ENCODE results near the gene CLK4.
A peak's percentile ranks its signal among the peaks of the same experiment; 100 is the strongest.

The CLK4 gene

GRCh38 chr5:178637356-178638074 lies 10.7 kb upstream of the CLK4 start:
- no peak for DNase-seq (ENCODE audit: low read depth in 2 of 2)

DNA sequence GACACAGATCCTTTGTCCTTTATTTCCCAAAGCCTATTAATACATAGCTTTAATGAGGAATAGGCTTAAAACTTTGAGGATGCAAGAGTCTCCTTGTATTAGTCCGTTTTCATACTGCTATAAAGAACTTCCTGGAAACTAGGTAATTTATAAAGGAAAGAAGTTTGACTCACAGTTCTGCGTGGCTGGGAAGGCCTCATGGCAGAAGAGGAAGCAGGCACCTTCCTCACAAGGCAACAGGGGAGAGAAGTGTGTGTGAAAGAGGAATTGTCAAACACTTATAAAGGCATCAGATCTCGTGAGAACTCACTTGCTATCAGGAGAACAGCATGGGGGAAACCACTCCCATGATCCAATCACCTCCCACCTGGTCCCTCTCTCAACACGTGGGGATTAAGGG lies 5.4 kb upstream of the CLK4 start:
- DNase-seq (ENCODE audit: low read depth in 2 of 2) = no peak

- no peak for DNase-seq (ENCODE audit: low read depth in 2 of 2)
Observed at GRCh38 chr5:178630951-178631350, 4.1 kb upstream of the CLK4 start.

GRCh38 chr5:178630475-178630930 lies 3.7 kb upstream of the CLK4 start:
- DNase-seq (ENCODE audit: low read depth in 2 of 2) = no peak

DNA sequence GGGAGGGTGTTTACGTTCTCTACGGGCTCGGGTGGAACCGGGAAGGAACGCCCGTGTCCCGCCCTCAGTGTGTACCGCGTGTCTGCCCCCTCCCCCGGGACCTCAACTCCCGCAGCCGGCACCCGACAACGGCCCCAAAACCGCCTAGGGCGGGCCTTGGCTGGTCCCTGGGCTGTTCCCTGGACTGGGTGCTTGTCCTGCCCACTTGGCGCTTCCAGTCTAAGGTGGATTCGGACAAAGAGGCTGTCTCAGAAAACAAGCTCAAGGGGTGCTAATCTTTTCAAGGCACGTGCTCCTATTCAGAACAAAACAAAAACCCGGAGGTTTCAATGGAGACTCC lies 379 bp upstream of the CLK4 start:
- DNase-seq (ENCODE audit: low read depth in 2 of 2) = no peak

DNA sequence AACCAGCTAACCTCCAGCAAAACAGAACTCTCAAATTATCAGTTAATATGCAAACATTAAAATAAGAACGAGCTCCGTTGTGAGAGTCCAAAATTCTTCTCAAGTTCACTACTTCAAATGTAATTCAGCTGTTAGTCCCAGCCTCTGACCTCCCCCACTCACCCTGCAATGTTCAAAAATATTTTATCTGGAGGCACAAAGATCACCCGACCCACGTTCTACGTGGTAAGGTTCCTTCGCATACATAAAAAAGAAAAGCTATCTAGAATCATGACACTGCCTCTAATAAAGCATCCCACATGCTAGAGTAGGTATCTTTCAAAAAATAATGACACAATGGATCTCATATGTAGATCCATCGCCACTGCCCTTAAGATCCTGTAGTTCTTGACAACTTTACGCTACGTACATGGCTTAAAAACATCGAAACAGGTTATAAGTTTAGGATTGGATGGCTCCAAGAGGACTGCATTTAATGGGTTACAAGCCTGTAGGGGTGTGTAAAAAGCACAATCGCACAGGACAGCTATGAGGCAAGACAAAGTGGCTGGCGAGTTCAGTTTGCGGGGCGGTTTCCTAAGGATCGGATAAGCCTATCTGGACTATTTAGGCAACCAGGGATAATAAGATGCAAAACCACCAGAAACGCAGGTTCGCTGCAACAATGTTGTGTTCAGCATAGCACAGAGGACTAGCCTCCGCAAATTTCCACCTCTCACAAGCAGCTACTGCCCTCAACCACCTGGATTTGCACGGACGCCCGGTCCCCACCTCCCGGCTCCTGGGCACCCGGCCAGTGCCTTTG lies 969 bp downstream of the CLK4 start:
- no peak for DNase-seq (ENCODE audit: low read depth in 2 of 2)

GRCh38 chr5:178624631-178625546 lies 2.0 kb downstream of the CLK4 start:
- no peak for DNase-seq (ENCODE audit: low read depth in 2 of 2)

GRCh38 chr5:178622679-178623247 lies 4.1 kb downstream of the CLK4 start:
- DNase-seq (ENCODE audit: low read depth in 2 of 2) = no peak

GRCh38 chr5:178619390-178619789 lies 7.5 kb downstream of the CLK4 start:
- DNase-seq (ENCODE audit: low read depth in 2 of 2) = no peak

DNA sequence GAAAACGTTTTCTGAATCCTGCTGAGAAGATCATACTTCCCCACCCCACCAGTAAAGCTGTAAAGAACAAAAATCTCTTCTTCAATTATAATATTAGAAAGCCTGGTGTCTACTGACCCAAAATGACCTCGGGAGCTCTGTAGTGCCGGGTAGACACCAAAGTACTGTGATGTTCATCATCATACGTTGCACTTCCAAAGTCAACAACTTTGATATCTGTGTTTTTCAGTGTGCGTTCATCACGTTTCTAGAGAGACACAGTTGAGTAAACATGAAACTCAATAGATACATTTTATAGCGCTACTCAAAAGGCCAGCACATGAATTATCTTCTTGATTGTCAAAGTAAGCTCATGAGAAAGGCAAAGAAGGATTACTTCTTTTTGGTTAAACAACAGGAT lies 14.6 kb downstream of the CLK4 start:
- DNase-seq (ENCODE audit: low read depth in 2 of 2) = no peak

GRCh38 chr5:178606269-178606668 lies 20.6 kb downstream of the CLK4 start:
- no peak for DNase-seq (ENCODE audit: low read depth in 2 of 2)

- DNase-seq (ENCODE audit: low read depth in 2 of 2) = no peak
Observed at GRCh38 chr5:178605788-178606187, 21.1 kb downstream of the CLK4 start.

DNA sequence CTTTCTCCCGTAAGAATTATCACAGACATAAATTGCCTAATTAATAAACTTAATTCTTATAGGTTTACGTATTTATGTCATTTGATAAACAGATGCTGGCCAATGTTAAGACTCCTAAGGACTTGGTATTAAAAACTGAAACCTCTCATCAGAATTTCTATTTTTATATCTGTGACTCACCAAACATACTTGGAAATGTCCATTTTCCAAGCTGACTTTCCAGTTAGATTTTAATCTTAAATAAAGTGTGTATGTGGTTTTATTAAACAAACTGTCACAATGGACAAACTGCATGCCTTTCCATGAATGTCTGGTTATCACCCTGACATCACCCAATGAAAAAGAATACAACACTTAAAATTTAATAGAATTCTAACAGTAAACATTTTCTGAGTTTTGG lies 24.1 kb downstream of the CLK4 start:
- DNase-seq (ENCODE audit: low read depth in 2 of 2) = no peak

- DNase-seq (ENCODE audit: low read depth in 2 of 2) = no peak
Observed at GRCh38 chr5:178595750-178596149, 31.1 kb downstream of the CLK4 start.

DNA sequence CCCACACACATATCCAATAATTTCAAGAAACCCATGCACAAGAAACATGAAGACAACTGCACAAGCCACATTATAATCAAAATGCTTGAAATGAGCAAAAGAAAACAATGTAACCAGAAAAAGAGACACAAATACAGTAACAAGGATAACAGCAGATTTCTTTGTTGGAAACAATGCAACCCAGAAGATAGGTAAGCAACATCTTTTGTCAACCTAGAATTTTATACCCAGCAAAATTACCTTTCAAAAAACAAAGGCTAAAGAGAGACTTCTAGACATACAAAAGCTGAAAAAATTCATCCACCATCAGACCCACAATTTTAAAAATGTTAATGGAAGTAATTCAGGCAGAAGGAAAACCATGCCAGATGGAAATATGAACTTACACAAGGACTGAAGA lies 31.7 kb downstream of the CLK4 start:
- DNase-seq (ENCODE audit: low read depth in 2 of 2) = no peak

- DNase-seq (ENCODE audit: low read depth in 2 of 2) = no peak
Observed at GRCh38 chr5:178590924-178591423, 35.9 kb downstream of the CLK4 start.

DNA sequence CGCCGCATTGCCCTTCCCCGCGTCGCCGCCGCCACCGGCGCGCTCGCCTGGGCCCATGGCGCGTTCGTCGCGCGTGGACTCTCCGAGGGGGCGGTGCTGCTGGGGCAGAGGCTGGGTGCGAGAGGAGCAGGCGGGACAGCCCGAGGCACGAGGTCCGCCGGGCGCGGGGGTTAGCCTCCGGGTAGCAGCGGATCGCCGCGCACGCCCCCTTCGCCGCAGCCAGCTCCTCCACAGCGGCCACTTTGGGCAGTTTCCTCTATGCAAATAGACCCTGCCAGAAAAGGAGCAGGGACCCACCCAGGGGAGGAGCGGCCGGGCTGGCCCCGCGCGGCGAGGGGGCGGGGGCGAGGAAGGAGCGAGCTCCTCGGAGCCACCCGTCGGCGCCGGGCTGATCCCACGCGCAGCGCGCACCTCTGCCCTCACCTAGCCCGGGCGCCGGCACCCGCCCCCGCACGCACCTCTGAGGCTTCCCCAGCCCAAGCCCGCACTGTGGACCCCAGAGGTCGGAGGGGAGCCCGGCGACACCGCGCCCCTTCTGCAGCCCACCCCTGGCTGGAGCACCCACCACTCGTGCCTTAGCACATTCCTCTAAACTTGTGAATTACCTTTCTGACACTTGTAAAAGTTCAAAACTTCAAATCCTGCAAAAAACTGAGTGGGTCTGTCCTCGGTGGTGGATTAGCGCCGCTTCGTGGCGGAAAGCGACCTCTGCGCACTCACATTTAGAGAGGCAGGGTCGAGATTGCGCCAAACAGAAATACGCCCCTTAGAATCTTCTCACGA lies 36.5 kb downstream of the CLK4 start, which contains the start of gene COL23A1:
TSS of gene COL23A1 (minus strand) at position 253 of the 783 bp plus-strand sequence.
- peak; percentile 15 to 22 for DNase-seq (ENCODE audit: low read depth in 2 of 2)

DNA sequence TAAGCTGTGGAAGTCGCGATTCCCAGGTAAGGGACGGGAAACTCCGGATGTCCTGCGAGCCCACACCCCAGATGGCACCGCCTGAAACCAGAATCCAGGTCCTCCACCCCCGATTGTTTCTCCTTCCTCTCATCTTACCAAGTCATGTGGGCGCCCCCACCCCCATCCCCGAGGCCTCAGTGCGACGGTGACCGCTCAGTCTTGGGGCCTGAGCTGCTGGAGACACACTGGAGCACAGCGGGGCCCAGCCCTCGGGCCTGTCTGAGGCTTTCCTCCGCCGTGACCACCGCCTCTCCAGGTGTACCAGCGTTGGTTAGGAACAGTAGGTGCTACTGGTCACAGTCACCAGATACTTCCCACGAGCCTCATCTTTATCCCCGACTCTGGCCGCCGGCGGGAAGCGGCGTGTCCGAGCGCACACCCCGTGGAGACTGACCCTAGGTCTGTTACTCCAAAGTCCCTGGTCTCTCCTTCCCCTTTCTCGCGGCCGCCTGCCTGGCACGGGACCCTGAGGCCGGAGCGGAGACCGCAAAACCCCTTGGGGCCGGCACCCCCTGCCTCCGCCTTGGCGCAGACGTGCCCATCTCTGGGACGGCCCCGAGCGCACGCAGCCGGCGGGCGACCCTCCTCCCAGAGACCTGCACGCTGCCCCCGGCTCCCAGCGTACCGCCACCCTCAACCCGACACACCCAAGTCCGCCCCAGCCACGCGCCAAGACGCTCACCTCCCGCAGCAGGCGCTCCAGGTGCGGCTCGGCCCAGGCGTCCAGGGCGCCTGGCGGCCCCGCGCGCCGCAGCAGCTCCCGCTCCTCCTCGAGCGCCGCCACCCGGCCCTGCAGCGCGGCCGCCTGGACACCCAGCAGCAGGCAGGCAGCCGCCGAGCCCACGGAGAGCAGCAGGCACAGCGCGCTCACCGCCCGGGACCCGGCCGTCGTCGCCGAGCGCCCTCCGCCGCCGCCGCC lies 37.4 kb downstream of the CLK4 start:
- no peak for DNase-seq (ENCODE audit: low read depth in 2 of 2)

- DNase-seq (ENCODE audit: low read depth in 2 of 2) = no peak
Observed at GRCh38 chr5:178588769-178589168, 38.1 kb downstream of the CLK4 start.

Measured in stimulated activated CD8-positive, alpha-beta memory T cell treated with anti-CD3 and anti-CD28 coated beads, Interleukin-15, amount 100 ng/mL, for 4 hours (primary cell).